Esophagus muscularis mucosa (tissue), 4 donors: ENCODE data around the gene SND1. TPM values are rescaled to one million over a fixed set of nuclear protein-coding genes. Genes with fewer than 3 reads are reported as not detected.

ENCODE experiments used
- DNase-seq: peaks from one replicate; pipeline ENCODE4 v3.0.0-alpha.2; 2017; ENCODE audit errors: extremely low spot score
- H3K27ac ChIP-seq, 4 donors: fragments of 200-600 bp; sonication (generic); replicated peaks in 1 of 4; 1 replicate in 3 of 4; 2 replicates in 1 of 4; pipeline ENCODE4 v1.5.1; 2016 to 2019; ENCODE audit warnings: mild to moderate bottlenecking in 1 of 4
- H3K27me3 ChIP-seq, 4 donors: fragments of 200-600 bp; sonication (generic); one replicate each; pipeline versions ENCODE4 v1.5.1 to v1.6.0; 2016 to 2019
- H3K36me3 ChIP-seq, 4 donors: fragments of 200-600 bp; sonication (generic); one replicate each; pipeline ENCODE4 v1.5.1; 2016 to 2019
- H3K4me1 ChIP-seq, 4 donors: fragments of 200-600 bp; sonication (generic); one replicate each; pipeline ENCODE4 v1.5.1; 2016 to 2019
- H3K4me3 ChIP-seq, 4 donors: fragments of 200-600 bp; sonication (generic); 1 replicate in 2 of 4; 2 replicates in 2 of 4; pipeline ENCODE4 v1.5.1; 2016 to 2019; ENCODE audit warnings: mild to moderate bottlenecking in 4 of 4, moderate library complexity in 1 of 4
- H3K9me3 ChIP-seq, 4 donors: fragments of 200-600 bp; sonication (generic); 1 replicate in 3 of 4; 2 replicates in 1 of 4; pipeline ENCODE4 v1.5.1; 2016 to 2019
- EP300 ChIP-seq: sonication (generic); formaldehyde crosslinking; IDR thresholded peaks from one replicate; pipeline ENCODE4 v1.6.1; 2017; ENCODE audit warnings: antibody characterized with exemption
- POLR2A ChIP-seq: fragments of 450-650 bp; IDR thresholded peaks from one replicate; pipeline ENCODE4 v1.6.1; 2017; ENCODE audit warnings: antibody characterized with exemption, moderate library complexity, mild to moderate bottlenecking, low read depth
- POLR2AphosphoS5 ChIP-seq, 2 donors: sonication (generic); formaldehyde crosslinking; IDR thresholded peaks; one replicate each; pipeline ENCODE4 v1.6.1; 2017; ENCODE audit warnings: antibody characterized with exemption in 2 of 2
- WGBS: methylation state at CpG from one replicate; pipeline ENCODE4 v1.1.5; 2018; 5-methylcytosine and 5-hydroxymethylcytosine counted together
- intact Hi-C: fragments of 100-400 bp; cut with DNase I; formaldehyde crosslinking; loops from one replicate; pipeline ENCODE4 v1.15.1; 2023
- total RNA-seq, 4 donors: library from RNA; depleted of rRNA; stranded (reverse); fragments of >200 nt; gene quantifications; one replicate each; pipeline versions ENCODE4 v1.1.0 to v1.2.1, GENCODE V29; 2016
- TF ChIP-seq, protein P1 (sequence below), 3 experiments: fragments of 200-600 bp in 2 of 3; fragments of 450-650 bp in 1 of 3; sonication (generic) in 2 of 3; IDR thresholded peaks; one replicate each; pipeline ENCODE4 v1.5.1; 2017 to 2019; ENCODE audit warnings: antibody characterized with exemption in 3 of 3, mild to moderate bottlenecking in 2 of 3, moderate library complexity in 1 of 3

Gene SND1
- total RNA-seq, 4 donors from 2014 or later: 71.4 to 91.2 (median 81.3) TPM

DNA sequence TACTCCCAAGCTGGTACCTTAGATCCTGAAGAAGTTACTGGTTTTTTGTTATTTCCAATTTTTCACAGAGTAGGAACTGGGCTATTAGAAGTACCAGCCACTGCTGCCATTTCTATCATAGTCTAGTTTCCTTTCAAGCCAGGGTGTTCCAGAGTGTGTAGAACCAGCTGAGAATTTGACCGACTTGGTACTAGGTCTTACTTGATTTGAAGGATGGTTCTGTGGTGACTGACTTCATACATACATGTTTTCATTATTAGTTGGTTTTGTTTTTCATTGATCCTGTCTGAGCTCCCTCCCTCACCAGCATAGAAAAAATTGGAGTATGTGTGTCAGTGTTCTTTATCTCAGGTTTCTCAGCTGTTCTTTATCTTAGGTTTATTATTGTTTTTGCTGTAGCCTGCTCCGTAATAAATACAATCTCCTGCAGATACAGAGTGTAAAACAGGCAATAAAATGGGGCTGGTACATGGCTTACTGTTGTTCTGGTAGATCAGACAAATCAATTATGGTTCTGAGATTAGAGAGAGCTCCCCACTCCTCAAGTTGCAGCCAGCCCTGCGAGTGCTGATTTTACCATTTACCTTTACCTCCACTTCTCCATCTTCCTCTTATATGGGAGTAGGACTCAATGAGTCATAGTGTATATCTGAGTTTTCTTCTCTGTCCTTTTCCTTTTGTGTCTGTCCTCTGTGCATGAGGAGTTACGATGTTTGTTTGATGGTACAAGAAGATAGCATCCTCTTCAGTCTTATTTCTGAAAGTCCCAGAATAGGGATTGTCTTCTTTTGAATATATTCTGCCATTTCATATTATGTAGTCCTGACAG, 256.6 kb downstream of the SND1 start:
- intact Hi-C loops: no loop called here
- TF ChIP-seq EP300: no peak
- no peak for TF ChIP-seq POLR2A
- TF ChIP-seq POLR2AphosphoS5 (IDR thresholded peaks at IDR 0.05): no peak
- TF ChIP-seq, protein P1, sequence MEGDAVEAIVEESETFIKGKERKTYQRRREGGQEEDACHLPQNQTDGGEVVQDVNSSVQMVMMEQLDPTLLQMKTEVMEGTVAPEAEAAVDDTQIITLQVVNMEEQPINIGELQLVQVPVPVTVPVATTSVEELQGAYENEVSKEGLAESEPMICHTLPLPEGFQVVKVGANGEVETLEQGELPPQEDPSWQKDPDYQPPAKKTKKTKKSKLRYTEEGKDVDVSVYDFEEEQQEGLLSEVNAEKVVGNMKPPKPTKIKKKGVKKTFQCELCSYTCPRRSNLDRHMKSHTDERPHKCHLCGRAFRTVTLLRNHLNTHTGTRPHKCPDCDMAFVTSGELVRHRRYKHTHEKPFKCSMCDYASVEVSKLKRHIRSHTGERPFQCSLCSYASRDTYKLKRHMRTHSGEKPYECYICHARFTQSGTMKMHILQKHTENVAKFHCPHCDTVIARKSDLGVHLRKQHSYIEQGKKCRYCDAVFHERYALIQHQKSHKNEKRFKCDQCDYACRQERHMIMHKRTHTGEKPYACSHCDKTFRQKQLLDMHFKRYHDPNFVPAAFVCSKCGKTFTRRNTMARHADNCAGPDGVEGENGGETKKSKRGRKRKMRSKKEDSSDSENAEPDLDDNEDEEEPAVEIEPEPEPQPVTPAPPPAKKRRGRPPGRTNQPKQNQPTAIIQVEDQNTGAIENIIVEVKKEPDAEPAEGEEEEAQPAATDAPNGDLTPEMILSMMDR (IDR thresholded peaks at IDR 0.05): no peak

DNA sequence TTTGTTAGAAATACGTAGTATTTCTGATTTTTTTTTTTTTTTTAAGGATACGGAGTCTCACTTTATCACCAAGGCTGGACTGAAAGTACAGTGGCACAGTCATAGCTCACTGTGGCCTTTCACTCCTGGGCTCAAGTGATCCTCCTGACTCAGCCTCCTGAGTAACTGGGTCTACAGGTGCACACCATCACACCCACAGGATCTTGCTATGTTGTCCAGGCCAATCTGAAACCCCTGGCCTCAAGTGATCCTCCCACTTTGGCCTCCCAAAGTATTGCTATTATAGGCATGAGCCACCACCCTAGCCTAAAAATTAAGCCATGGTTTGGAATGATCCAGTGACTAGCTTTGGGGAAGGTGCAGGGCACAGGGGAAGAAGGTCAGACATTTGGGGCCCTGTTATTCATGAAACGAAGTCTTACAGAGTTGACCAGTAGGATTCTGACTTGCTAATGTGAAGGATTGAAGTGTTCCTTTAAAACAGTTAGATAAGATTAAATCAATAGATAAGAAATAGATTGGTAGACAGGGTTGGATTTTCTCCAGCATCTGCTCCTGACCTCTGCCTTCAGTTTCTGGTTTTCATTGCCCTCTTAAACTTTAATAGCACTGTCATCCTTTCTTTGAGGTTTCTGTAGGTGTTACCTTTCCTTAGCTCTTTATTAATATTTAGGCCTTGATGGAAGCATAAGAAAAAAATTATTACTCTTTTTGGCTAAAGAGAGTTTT, 257.6 kb downstream of the SND1 start:
- no peak for TF ChIP-seq POLR2A
- no peak for TF ChIP-seq EP300
- TF ChIP-seq, protein P1 (IDR thresholded peaks at IDR 0.05): no peak
- TF ChIP-seq POLR2AphosphoS5 (IDR thresholded peaks at IDR 0.05): no peak
- intact Hi-C loops: no loop called here
- Histone ChIP-seq H3K27me3 (no peaks in the 10 kb centered on the region), H3K9me3 (no peaks in the 10 kb centered on the region), H3K36me3 (peaks cover 0 to 4% (median 0%) of the 10 kb centered on the region in 4 donors), H3K4me3 (no peak overlapping the region), H3K27ac (no peak overlapping the region), H3K4me1 (peaks cover 0 to 26% (median 15%) of the 10 kb centered on the region in 4 donors)
- WGBS: 96% methylated on average over 3 of the region's 3 CpGs
- no peak for DNase-seq

More for the DNA sequence above, 256.6 kb downstream of the SND1 start:
- H3K27ac ChIP-seq: no peak overlapping the region
- H3K36me3 ChIP-seq: peaks cover 0 to 4% (median 0%) of the 10 kb centered on the region in 4 donors
- H3K4me3 ChIP-seq: no peak overlapping the region
- DNase-seq: no peak
- H3K9me3 ChIP-seq: no peaks in the 10 kb centered on the region
- peaks cover 0 to 28% (median 14%) of the 10 kb centered on the region in 4 donors for H3K4me1 ChIP-seq
- WGBS: 95% methylated on average over 4 of the region's 4 CpGs
- H3K27me3 ChIP-seq: no peaks in the 10 kb centered on the region

DNA sequence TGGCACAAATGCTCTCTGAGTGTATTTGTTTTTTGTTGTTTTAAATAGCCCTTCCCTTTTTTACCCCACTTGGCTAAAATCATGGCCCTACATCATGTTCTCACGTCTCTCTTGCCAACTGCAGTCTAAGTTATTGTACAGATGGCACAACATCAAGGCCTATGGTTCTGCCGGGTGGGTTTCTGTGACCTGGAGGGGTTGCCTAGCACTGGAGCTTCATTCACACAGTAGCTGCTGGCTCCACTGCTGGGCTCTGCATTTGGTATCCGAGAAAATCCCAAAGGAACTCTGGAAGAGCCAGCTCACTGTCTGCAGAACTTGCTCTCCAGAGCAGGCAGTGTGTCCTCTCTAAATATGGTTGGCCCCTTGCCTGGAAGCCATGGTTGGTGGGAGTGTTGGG, 258.7 kb downstream of the SND1 start:
- no peak for DNase-seq
- TF ChIP-seq POLR2AphosphoS5 (IDR thresholded peaks at IDR 0.05) (no peak), POLR2A (no peak), EP300 (no peak)
- TF ChIP-seq, protein P1 (IDR thresholded peaks at IDR 0.05): no peak
- Histone ChIP-seq H3K27me3 (no peaks in the 10 kb centered on the region), H3K27ac (no peak overlapping the region), H3K4me3 (no peak overlapping the region), H3K4me1 (peaks cover 0 to 21% (median 12%) of the 10 kb centered on the region in 4 donors), H3K9me3 (no peaks in the 10 kb centered on the region), H3K36me3 (no peaks in the 10 kb centered on the region)
- intact Hi-C loops: no loop called here
- 71% methylated on average over 3 of the region's 3 CpGs for WGBS

DNA sequence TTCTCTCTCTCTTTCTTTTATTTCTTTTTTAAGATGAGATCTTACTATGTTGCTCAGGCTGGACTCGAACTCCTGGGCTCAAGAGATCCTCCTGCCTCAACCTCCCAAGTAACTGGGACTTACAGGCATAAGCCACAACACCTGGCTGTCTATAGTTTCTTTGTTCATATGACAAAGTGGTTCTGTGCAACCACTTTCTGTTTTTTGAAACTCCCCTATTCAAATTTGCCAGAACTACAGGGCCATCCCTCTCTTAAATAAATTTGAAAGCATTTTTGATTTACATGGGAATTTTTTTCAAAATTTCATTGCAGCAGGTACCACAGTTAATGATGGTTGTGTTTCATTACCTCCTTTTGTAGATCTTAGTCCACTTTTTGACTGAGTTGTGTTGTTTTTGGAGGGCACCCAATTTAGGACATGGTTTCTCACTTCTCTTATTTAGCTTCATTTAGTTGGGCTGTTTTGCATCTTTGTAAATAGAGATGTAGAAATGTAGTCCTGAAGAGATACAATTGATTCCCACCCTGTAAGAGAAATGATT, 260.0 kb downstream of the SND1 start:
- no peaks in the 10 kb centered on the region for H3K36me3 ChIP-seq
- no peak for DNase-seq
- peaks cover 0 to 16% (median 11%) of the 10 kb centered on the region in 4 donors for H3K4me1 ChIP-seq
- no peak overlapping the region for H3K4me3 ChIP-seq
- no peak overlapping the region for H3K27ac ChIP-seq
- intact Hi-C loops: no loop called here
- WGBS: 100% methylated on average over 1 of the region's 1 CpG
- no peaks in the 10 kb centered on the region for H3K27me3 ChIP-seq
- H3K9me3 ChIP-seq: no peaks in the 10 kb centered on the region
- TF ChIP-seq, protein P1 (IDR thresholded peaks at IDR 0.05): no peak
- TF ChIP-seq POLR2AphosphoS5 (IDR thresholded peaks at IDR 0.05) (no peak), EP300 (no peak), POLR2A (no peak)
